GM12874 (cell line): ENCODE data around the gene IFFO2.

ENCODE experiments used
- TF ChIP-seq, protein P1 (sequence below): IDR thresholded peaks from 2 replicates; pipeline ENCODE4 v1.5.1; 2011; ENCODE audit warnings: low read depth, mild to moderate bottlenecking, control low read depth, low read length, moderate library complexity; ENCODE audit not compliant: insufficient read depth

The IFFO2 gene

DNA sequence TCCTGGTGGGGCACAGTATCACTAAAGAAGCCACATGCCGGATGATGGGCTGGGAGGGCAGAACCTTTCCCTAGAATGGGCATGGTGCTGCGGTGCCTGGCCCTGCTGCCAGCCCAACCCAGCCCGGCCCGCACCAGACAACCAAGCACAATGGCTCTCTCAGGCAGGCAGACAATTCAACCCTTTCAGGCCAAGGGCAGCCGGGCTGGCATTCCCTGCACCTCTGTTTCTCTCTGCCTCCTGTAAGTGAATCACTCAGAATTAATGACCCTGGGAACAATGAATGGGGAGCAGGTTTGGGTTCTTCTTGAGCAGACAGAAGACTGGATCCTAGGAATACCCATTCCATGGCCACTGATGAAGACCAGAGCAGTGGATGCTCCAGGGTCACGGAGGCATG, 41.0 kb upstream of the IFFO2 start:
- TF ChIP-seq, protein P1, sequence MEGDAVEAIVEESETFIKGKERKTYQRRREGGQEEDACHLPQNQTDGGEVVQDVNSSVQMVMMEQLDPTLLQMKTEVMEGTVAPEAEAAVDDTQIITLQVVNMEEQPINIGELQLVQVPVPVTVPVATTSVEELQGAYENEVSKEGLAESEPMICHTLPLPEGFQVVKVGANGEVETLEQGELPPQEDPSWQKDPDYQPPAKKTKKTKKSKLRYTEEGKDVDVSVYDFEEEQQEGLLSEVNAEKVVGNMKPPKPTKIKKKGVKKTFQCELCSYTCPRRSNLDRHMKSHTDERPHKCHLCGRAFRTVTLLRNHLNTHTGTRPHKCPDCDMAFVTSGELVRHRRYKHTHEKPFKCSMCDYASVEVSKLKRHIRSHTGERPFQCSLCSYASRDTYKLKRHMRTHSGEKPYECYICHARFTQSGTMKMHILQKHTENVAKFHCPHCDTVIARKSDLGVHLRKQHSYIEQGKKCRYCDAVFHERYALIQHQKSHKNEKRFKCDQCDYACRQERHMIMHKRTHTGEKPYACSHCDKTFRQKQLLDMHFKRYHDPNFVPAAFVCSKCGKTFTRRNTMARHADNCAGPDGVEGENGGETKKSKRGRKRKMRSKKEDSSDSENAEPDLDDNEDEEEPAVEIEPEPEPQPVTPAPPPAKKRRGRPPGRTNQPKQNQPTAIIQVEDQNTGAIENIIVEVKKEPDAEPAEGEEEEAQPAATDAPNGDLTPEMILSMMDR, result no peak

DNA sequence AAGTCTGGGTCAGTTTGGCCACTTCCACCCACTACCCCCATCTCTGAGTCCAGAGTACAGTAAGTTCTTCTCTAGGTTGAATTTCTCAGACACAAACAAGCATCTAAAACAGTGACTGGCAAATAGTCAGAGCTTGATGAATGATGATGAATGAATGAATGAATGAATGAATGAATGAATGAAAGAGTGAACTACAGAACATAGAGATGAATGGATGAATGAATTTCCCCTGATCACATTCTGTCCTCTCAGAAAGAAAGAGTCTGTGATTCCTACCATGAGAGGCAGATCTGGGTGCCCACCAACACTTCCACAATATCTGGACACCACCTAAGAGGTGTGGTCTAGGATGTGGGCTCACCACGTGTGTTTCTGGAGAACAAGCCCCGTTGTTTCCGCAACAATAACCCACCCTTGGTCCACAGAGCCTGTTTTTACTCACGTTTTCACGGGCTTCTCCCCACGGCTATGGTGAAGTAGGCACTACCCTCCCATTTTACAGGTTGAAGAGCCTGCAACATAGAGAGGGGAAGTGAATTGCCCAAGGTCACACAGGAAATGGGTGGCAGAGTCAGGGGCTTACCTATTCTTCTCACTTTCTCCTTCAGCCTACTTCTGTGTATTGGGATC, 40.2 kb upstream of the IFFO2 start:
- TF ChIP-seq, protein P1, result no peak

DNA sequence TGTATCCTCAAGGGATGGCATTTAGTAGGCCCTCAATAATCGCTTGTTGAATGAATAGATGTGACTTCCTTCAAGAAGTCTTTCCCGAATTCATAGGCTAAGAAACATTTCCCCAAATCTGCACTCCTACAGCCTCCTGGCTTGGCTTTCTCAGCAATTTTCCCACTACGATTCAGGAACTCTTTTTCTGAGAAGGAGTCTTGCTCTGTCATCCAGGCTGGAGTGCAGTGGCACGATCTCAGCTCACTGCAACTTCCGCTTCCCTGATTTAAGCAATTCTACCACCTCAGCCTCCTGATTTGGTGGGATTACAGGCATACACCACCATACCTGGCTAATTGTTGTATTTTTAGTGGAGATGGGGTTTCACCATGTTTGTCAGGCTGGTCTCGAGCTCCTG, 37.9 kb upstream of the IFFO2 start:
- TF ChIP-seq, protein P1, result no peak

DNA sequence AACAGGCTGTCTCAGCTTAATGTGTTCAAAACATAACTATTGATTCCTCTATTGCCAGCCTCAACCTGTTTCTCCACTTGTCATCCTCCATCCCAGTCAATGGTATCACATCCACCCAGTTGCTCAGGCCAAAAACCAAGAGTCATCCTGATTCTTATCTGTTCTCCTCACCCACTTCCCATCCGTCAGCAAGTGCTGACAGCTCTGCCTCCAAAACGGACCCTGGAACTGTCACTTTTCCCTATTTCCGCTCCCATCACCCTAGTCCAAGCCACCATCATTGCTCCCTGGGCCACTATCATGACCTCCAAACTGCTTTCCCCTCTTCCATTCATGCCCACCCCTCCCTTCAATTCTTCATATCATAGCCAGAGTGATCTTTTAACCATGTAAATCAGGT, 36.2 kb upstream of the IFFO2 start:
- TF ChIP-seq, protein P1, result no peak

DNA sequence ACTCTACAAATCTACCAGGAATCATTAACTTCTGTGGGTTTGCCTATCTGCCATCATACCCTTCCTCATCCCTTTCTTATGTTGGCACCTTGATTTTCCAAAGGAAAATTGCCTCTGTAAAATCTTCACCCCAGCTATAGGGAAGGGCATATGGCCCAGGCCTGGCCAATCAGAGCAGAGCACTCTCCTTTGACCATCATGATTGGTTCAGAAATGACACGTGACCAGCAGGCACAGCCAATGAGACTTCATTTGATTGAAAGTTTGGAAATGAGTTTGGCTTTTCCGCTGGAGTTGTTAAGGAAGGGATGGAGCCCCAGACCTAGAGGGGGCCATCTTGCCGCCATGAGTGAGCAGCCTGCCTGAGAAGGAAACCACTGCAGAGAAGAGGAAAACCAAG, 35.1 kb upstream of the IFFO2 start:
- TF ChIP-seq, protein P1, result no peak

DNA sequence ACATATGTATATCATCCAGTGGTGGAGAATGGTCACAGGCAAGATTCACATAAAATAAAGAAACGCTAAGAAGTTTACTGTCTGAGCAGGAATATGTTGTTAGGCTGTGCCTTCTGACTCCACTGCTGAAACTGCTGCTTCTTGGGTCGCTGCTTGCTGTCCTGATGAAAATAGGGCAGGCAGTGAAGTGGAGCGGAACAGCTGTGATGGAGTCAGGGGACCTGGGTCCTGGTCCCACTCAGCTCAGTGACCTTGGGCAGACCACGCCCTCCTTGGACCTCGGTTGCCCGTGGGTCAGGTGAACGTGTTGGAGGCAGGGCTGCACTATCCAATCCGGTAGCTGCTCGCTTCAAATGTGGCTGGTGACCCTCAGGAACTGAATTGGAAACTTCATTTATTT, 33.4 kb upstream of the IFFO2 start:
- TF ChIP-seq, protein P1, result no peak

- TF ChIP-seq, protein P1, result no peak
These were observed 32.8 kb upstream of the IFFO2 start for GRCh38 chr1:18989176-18989799.
